Astrocyte of the spinal cord (primary cell): ENCODE measurements around the gene TTC7B.

Experiments used
- DNase-seq: peaks from one replicate; pipeline ENCODE4 v3.0.0; 2011; ENCODE audit warnings: low read depth, low spot score
- H3K4me3 ChIP-seq: 2 replicates; pipeline ENCODE4 v1.5.1; 2011; ENCODE audit warnings: low read depth, mild to moderate bottlenecking, low read length, moderate library complexity
- in situ Hi-C: cut with HindIII; loops from 2 replicates; pipeline ENCODE4 v1.10.0; 2017; ENCODE audit warnings: low sequenced_read_pairs
- TF ChIP-seq, protein P1 (sequence below): IDR thresholded peaks from 2 replicates; pipeline ENCODE4 v1.5.1; 2012; ENCODE audit warnings: low read depth, mild to moderate bottlenecking, low read length, inconsistent platforms

The TTC7B gene

GRCh38 chr14:90606434-90606833, 209.8 kb downstream of the TTC7B start:
- no peak overlapping the region for H3K4me3 ChIP-seq
- in situ Hi-C loops: no loop called here
- TF ChIP-seq, protein P1, sequence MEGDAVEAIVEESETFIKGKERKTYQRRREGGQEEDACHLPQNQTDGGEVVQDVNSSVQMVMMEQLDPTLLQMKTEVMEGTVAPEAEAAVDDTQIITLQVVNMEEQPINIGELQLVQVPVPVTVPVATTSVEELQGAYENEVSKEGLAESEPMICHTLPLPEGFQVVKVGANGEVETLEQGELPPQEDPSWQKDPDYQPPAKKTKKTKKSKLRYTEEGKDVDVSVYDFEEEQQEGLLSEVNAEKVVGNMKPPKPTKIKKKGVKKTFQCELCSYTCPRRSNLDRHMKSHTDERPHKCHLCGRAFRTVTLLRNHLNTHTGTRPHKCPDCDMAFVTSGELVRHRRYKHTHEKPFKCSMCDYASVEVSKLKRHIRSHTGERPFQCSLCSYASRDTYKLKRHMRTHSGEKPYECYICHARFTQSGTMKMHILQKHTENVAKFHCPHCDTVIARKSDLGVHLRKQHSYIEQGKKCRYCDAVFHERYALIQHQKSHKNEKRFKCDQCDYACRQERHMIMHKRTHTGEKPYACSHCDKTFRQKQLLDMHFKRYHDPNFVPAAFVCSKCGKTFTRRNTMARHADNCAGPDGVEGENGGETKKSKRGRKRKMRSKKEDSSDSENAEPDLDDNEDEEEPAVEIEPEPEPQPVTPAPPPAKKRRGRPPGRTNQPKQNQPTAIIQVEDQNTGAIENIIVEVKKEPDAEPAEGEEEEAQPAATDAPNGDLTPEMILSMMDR: no peak
- no peak for DNase-seq

DNA sequence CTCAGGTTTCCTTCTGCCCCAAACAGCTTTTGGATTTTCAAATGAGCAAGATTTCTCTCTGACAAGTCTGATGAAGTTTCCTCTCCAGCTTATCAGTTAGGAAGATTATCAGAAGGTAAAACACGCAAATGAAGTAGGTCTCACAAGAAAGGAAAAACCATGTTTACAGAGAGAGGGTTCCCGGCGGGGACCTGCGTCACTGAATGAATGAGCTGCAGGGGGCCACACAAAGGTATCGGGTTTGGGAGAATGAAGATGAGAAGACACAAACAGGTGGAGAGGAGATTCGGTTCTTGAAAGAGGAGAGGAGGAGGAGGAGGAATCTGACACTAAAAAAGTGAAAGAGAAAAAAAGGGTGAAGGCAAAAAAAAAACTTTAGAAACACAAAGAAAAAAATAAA, 210.8 kb downstream of the TTC7B start:
- TF ChIP-seq, protein P1: no peak
- no peak for DNase-seq
- no peak overlapping the region for H3K4me3 ChIP-seq
- in situ Hi-C loops: no loop called here

DNA sequence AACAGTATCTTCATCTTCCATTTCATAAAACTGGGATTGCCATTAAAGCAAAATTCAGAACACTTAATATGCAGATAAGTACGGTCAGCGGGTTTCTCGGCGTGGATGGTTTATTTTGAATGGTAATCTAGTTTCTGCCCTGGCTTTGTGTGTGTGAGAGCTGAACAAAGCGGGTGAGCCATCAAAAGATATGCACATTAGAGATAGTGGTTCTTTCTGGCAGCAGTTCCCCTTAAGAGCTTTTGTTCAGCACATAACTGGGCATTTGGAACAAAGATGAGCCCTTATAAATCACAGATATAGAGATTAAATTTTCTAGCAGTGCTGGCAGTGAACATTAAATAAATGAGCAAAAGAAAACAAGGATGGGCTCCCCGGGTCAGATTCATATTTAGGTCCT, 211.9 kb downstream of the TTC7B start:
- in situ Hi-C loops: no loop called here
- DNase-seq: no peak
- TF ChIP-seq, protein P1: no peak
- no peak overlapping the region for H3K4me3 ChIP-seq

DNA sequence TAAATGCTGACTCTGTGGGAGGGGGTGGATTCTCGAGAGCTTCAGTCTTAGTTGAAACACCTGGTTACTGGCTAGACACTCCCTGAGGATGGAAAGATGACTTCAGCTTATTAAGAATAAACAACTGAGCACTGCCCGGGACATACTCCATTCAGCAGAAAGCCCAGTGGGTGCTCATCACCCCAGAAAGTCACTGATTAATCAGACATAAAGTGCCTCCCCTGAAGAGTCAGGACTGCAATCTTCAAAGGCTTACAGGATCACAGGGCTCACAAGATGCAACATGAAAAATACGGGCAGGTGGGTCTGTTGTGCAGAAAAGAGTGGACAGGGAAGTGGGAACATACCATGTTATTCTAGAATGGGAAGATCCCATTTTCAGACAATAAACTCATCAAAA, 212.4 kb downstream of the TTC7B start:
- H3K4me3 ChIP-seq: no peak overlapping the region
- in situ Hi-C loops: no loop called here
- TF ChIP-seq, protein P1: no peak
- no peak for DNase-seq

GRCh38 chr14:90603336-90603735, 212.9 kb downstream of the TTC7B start:
- in situ Hi-C loops: no loop called here
- DNase-seq: no peak
- TF ChIP-seq, protein P1: no peak
- no peak overlapping the region for H3K4me3 ChIP-seq

DNA sequence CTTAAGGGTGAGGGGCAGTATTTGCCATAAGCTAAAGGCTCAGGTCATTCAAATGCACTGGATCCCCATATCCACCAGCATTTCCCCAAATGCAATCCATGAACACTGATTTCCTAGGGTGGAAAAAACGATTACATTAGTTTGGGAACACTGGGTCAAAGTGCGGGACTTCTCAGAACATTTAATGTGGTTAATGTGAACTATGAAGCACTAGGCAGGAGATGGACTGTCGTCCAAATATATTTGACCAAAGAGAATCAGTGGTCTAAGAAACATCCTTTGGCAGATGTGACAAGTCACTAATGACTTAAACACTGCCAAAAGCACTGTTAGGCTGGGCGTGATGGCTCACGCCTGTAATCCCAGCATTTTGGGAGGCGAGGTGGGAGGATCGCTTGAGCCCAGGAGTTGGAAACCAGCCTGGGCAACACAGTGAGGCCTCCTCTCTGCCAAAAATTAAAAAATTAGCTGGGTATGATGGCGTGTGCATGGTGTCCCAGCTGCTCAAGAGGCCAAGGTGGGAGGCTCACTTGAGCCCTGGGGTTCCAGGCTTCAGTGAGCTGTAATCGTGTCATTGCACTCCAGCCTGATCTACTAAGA, 214.0 kb downstream of the TTC7B start:
- DNase-seq: no peak
- in situ Hi-C loops: no loop called here
- no peak overlapping the region for H3K4me3 ChIP-seq
- TF ChIP-seq, protein P1: no peak

DNA sequence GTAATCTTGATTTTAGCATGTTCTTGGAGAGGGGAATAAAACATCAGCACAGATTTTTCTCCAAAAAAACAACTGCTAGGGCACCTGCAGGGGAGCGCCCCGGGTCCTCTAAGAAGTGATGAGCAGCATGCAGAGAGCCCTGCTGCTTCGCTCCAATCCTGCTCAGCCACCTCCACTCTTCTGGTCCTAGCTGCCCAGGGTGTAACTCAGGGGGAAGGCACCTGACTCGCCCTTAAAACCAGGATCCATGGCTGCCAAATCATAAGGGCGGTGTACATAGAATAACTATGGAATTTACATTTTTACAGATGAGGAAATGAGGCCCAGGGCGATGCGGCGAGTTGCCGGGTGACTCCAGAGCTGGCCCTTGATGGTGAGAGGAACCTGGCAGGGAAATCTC, 214.7 kb downstream of the TTC7B start:
- TF ChIP-seq, protein P1: no peak
- DNase-seq: no peak
- no peak overlapping the region for H3K4me3 ChIP-seq
- in situ Hi-C loops: no loop called here
